Activated T-cell treated with anti-CD3 and anti-CD28 coated beads for 4 hours (primary cell): ENCODE data around the gene MYBPH.

ENCODE experiments used
- DNase-seq: peaks from one replicate; pipeline ENCODE4 v3.0.0-alpha.2; 2020

The MYBPH gene

GRCh38 chr1:203165101-203165799, 10.4 kb downstream of the MYBPH start:
- no peak for DNase-seq

- no peak for DNase-seq
These were observed 11.6 kb downstream of the MYBPH start for GRCh38 chr1:203163891-203164635.

- no peak for DNase-seq
These were observed 13.2 kb downstream of the MYBPH start for GRCh38 chr1:203162403-203162802.

GRCh38 chr1:203161703-203162102, 13.9 kb downstream of the MYBPH start:
- DNase-seq = no peak

- no peak for DNase-seq
These were observed 14.5 kb downstream of the MYBPH start for GRCh38 chr1:203161175-203161574.

- DNase-seq = no peak
These were observed 15.8 kb downstream of the MYBPH start for GRCh38 chr1:203159844-203160243.

GRCh38 chr1:203158960-203159665, 16.5 kb downstream of the MYBPH start:
- DNase-seq = no peak

- no peak for DNase-seq
These were observed 17.2 kb downstream of the MYBPH start for GRCh38 chr1:203158423-203158822.

- no peak for DNase-seq
These were observed 19.3 kb downstream of the MYBPH start for GRCh38 chr1:203156280-203156679.

- DNase-seq = no peak
These were observed 21.4 kb downstream of the MYBPH start for GRCh38 chr1:203153989-203154821.

GRCh38 chr1:203153051-203153988, 22.3 kb downstream of the MYBPH start:
- DNase-seq = no peak

GRCh38 chr1:203152158-203153034, 23.2 kb downstream of the MYBPH start:
- no peak for DNase-seq

GRCh38 chr1:203151362-203152157, 24.1 kb downstream of the MYBPH start:
- no peak for DNase-seq

GRCh38 chr1:203150511-203151297, 24.9 kb downstream of the MYBPH start:
- no peak for DNase-seq

- DNase-seq = no peak
These were observed 26.3 kb downstream of the MYBPH start for GRCh38 chr1:203149188-203149840.

- DNase-seq = no peak
These were observed 27.0 kb downstream of the MYBPH start for GRCh38 chr1:203148579-203148978.

- no peak for DNase-seq
These were observed 27.5 kb downstream of the MYBPH start for GRCh38 chr1:203148127-203148526.

- no peak for DNase-seq
These were observed 28.2 kb downstream of the MYBPH start for GRCh38 chr1:203147376-203147775.
